H1 (cell line): Measurements from ENCODE around the gene PRR5L.

Source experiments
- CTCF ChIP-seq, 3 experiments: IDR thresholded peaks; 1 replicate in 2 of 3; 2 replicates in 1 of 3; pipeline versions ENCODE4 v1.5.1 to v1.6.1; 2011; ENCODE audit warnings: low read length in 3 of 3, mild to moderate bottlenecking in 3 of 3, inconsistent platforms in 2 of 3, low read depth in 1 of 3, moderate library complexity in 1 of 3; ENCODE audit not compliant: insufficient read depth in 1 of 3; ENCODE audit errors: control extremely low read depth in 1 of 3
- RAD21 ChIP-seq, 2 experiments: IDR thresholded peaks in 1 of 2; conservative IDR thresholded peaks in 1 of 2; 2 replicates each; pipeline ENCODE4 v1.6.1; 2011; ENCODE audit warnings: low read depth in 2 of 2, low read length in 2 of 2, improper control_type of control experiment in 1 of 2, inconsistent platforms in 1 of 2, mild to moderate bottlenecking in 1 of 2, moderate library complexity in 1 of 2
- RBBP5 ChIP-seq: IDR thresholded peaks from 2 replicates; pipeline ENCODE4 v1.7.1; 2012; ENCODE audit warnings: low read depth, mild to moderate bottlenecking, inconsistent platforms, low read length, moderate library complexity, borderline replicate concordance
- RNF2 ChIP-seq: fragments of 200-900, 300-1000 bp; sonication (generic); IDR thresholded peaks from 2 replicates; pipeline ENCODE4 v1.7.1; 2016; ENCODE audit warnings: borderline replicate concordance, low read depth, mild to moderate bottlenecking, antibody characterized with exemption, low read length; ENCODE audit not compliant: poor library complexity, severe bottlenecking; ENCODE audit errors: missing control alignments

- TF ChIP-seq RAD21 (IDR thresholded peaks at IDR 0.05 in 1 of 2, conservative IDR thresholded peaks at IDR 0.05 in 1 of 2; ENCODE audit: low read depth in 2 of 2, low read length in 2 of 2) (no peak), RBBP5 (no peak), CTCF (IDR thresholded peaks at IDR 0.05; ENCODE audit: control extremely low read depth in 1 of 3, insufficient read depth in 1 of 3, low read depth in 1 of 3, low read length in 3 of 3) (no peak), RNF2 (no peak)
Measured at GRCh38 chr11:36402568-36403170, 106.6 kb downstream of the PRR5L start.
